ENCODE results near the gene ADK.

The ADK gene

GRCh38 chr10:74373059-74373458 is 222.0 kb downstream of the ADK start:
- TF ChIP-seq CTCF (IDR thresholded peaks at IDR 0.05; ENCODE audit: low read depth, low read length) (no peak), EZH2phosphoT487 (IDR thresholded peaks at IDR 0.05; ENCODE audit: low read depth) (no peak)
- Histone ChIP-seq H3K4me1 (ENCODE audit: low read length) (no peaks in the 10 kb centered on the region), H3K4me3 (ENCODE audit: low read length) (no peak overlapping the region), H3K9ac (ENCODE audit: low read length) (no peak overlapping the region), H3K36me3 (replicated peaks; ENCODE audit: low read depth, low read length) (no peaks in the 10 kb centered on the region), H4K20me1 (ENCODE audit: insufficient read depth, low read length) (no peaks in the 10 kb centered on the region), H2AFZ (ENCODE audit: low read depth, low read length) (no peak overlapping the region), H3K4me2 (ENCODE audit: low read length) (no peak overlapping the region), H3K27me3 (ENCODE audit: low read depth, low read length) (no peaks in the 10 kb centered on the region), H3K9me3 (ENCODE audit: insufficient read depth, low read length) (no peaks in the 10 kb centered on the region), H3K27ac (ENCODE audit: low read length) (no peak overlapping the region), H3K79me2 (ENCODE audit: low read length) (no peaks in the 10 kb centered on the region)

GRCh38 chr10:74377476-74377875 is 226.5 kb downstream of the ADK start:
- Histone ChIP-seq H3K79me2 (ENCODE audit: low read length) (no peaks in the 10 kb centered on the region), H3K9me3 (ENCODE audit: insufficient read depth, low read length) (no peaks in the 10 kb centered on the region)
- no peak for TF ChIP-seq EZH2phosphoT487 (IDR thresholded peaks at IDR 0.05; ENCODE audit: low read depth)
- TF ChIP-seq CTCF (IDR thresholded peaks at IDR 0.05; ENCODE audit: low read depth, low read length), result no peak

GRCh38 chr10:74379474-74379873 is 228.5 kb downstream of the ADK start:
- Histone ChIP-seq H3K4me1 (ENCODE audit: low read length) (no peaks in the 10 kb centered on the region), H3K4me2 (ENCODE audit: low read length) (no peak overlapping the region), H4K20me1 (ENCODE audit: insufficient read depth, low read length) (no peaks in the 10 kb centered on the region), H3K27ac (ENCODE audit: low read length) (no peak overlapping the region), H3K79me2 (ENCODE audit: low read length) (no peaks in the 10 kb centered on the region), H3K9ac (ENCODE audit: low read length) (no peak overlapping the region), H3K4me3 (ENCODE audit: low read length) (no peak overlapping the region), H3K27me3 (ENCODE audit: low read depth, low read length) (no peaks in the 10 kb centered on the region), H3K9me3 (ENCODE audit: insufficient read depth, low read length) (no peaks in the 10 kb centered on the region), H3K36me3 (replicated peaks; ENCODE audit: low read depth, low read length) (no peaks in the 10 kb centered on the region), H2AFZ (ENCODE audit: low read depth, low read length) (no peak overlapping the region)
- TF ChIP-seq CTCF (IDR thresholded peaks at IDR 0.05; ENCODE audit: low read depth, low read length) (no peak), EZH2phosphoT487 (IDR thresholded peaks at IDR 0.05; ENCODE audit: low read depth) (no peak)

More at GRCh38 chr10:74377476-74377875, 226.5 kb downstream of the ADK start:
- H4K20me1 ChIP-seq (ENCODE audit: insufficient read depth, low read length), result no peaks in the 10 kb centered on the region
- H3K4me1 ChIP-seq (ENCODE audit: low read length), result no peaks in the 10 kb centered on the region
- no peaks in the 10 kb centered on the region for H3K36me3 ChIP-seq (replicated peaks; ENCODE audit: low read depth, low read length)
- H3K9ac ChIP-seq (ENCODE audit: low read length), result no peak overlapping the region
- H3K4me3 ChIP-seq (ENCODE audit: low read length), result no peak overlapping the region
- H3K4me2 ChIP-seq (ENCODE audit: low read length), result no peak overlapping the region
- no peak overlapping the region for H3K27ac ChIP-seq (ENCODE audit: low read length)
- no peaks in the 10 kb centered on the region for H3K27me3 ChIP-seq (ENCODE audit: low read depth, low read length)
- H2AFZ ChIP-seq (ENCODE audit: low read depth, low read length), result no peak overlapping the region

GRCh38 chr10:74380795-74381194 is 229.8 kb downstream of the ADK start:
- Histone ChIP-seq H4K20me1 (ENCODE audit: insufficient read depth, low read length) (no peaks in the 10 kb centered on the region), H3K4me2 (ENCODE audit: low read length) (no peak overlapping the region), H3K4me3 (ENCODE audit: low read length) (no peak overlapping the region), H3K36me3 (replicated peaks; ENCODE audit: low read depth, low read length) (no peaks in the 10 kb centered on the region), H3K9ac (ENCODE audit: low read length) (no peak overlapping the region), H3K27me3 (ENCODE audit: low read depth, low read length) (no peaks in the 10 kb centered on the region), H3K9me3 (ENCODE audit: insufficient read depth, low read length) (no peaks in the 10 kb centered on the region), H3K4me1 (ENCODE audit: low read length) (no peaks in the 10 kb centered on the region), H2AFZ (ENCODE audit: low read depth, low read length) (no peak overlapping the region), H3K27ac (ENCODE audit: low read length) (no peak overlapping the region), H3K79me2 (ENCODE audit: low read length) (no peaks in the 10 kb centered on the region)
- TF ChIP-seq EZH2phosphoT487 (IDR thresholded peaks at IDR 0.05; ENCODE audit: low read depth) (no peak), CTCF (IDR thresholded peaks at IDR 0.05; ENCODE audit: low read depth, low read length) (no peak)

Data from OCI-LY3 (cell line).